A673 (cell line): ENCODE results near the gene EML1. TPM values are rescaled to one million over a fixed set of nuclear protein-coding genes. Genes with fewer than 3 reads are reported as not detected.

Source experiments
- BruUV-seq: library from RNA; stranded (reverse); fragments of 400-500 nt; replicated peaks from 2 replicates; lab custom pipeline; 2021; lab: Mats Ljungman, UMichigan
- CTCF ChIA-PET: fragments of 300-600 bp; sonication (Branson Sonifier 250); formaldehyde crosslinking; loops from one replicate; lab custom pipeline; 2022; ENCODE audit warnings: antibody characterized with exemption; lab: Charles Lee
- POLR2A ChIA-PET: fragments of 300-600 bp; sonication (Branson Sonifier 250); formaldehyde crosslinking; loops from one replicate; lab custom pipeline; 2022; ENCODE audit warnings: antibody characterized with exemption; ENCODE audit not compliant: low non-redundant PET; lab: Charles Lee
- DNase-seq: peaks from one replicate; pipeline ENCODE4 v3.0.0-alpha.2; 2015; ENCODE audit warnings: low spot score
- H3K27ac ChIP-seq: fragments of 200-600 bp; sonication (generic); 2 replicates; pipeline ENCODE4 v1.5.1; 2016; ENCODE audit warnings: mixed run types, low read depth, mild to moderate bottlenecking, mixed read lengths, antibody characterized with exemption, low read length; ENCODE audit not compliant: poor library complexity, severe bottlenecking
- H3K27me3 ChIP-seq: fragments of 200-600 bp; sonication (generic); replicated peaks from 2 replicates; pipeline ENCODE4 v1.6.1; 2017; ENCODE audit warnings: mixed run types, low read depth, mild to moderate bottlenecking, mixed read lengths, antibody characterized with exemption, low read length; ENCODE audit not compliant: insufficient read depth, poor library complexity
- H3K36me3 ChIP-seq: fragments of 200-600 bp; sonication (generic); 2 replicates; pipeline ENCODE4 v1.6.1; 2016; ENCODE audit warnings: mixed run types, mild to moderate bottlenecking, mixed read lengths, antibody characterized with exemption, low read length; ENCODE audit not compliant: insufficient read depth, poor library complexity, severe bottlenecking
- H3K4me1 ChIP-seq: fragments of 200-600 bp; sonication (generic); 2 replicates; pipeline ENCODE4 v1.6.1; 2017; ENCODE audit warnings: mixed run types, mild to moderate bottlenecking, mixed read lengths, antibody characterized with exemption, low read length; ENCODE audit not compliant: insufficient read depth, poor library complexity, severe bottlenecking
- H3K4me3 ChIP-seq: fragments of 200-600 bp; sonication (generic); 2 replicates; pipeline ENCODE4 v1.5.1; 2016; ENCODE audit warnings: low read depth, mixed run types, mild to moderate bottlenecking, mixed read lengths, low read length; ENCODE audit not compliant: poor library complexity, severe bottlenecking
- H3K9me3 ChIP-seq: fragments of 200-600 bp; sonication (generic); 2 replicates; pipeline ENCODE4 v1.6.1; 2016; ENCODE audit warnings: mixed run types, low read depth, mild to moderate bottlenecking, mixed read lengths, antibody characterized with exemption, low read length; ENCODE audit not compliant: poor library complexity, severe bottlenecking
- CTCF ChIP-seq: fragments of 300-800, 200-600 bp; sonication (generic); conservative IDR thresholded peaks from 2 replicates; pipeline ENCODE4 v1.5.1; 2017; ENCODE audit warnings: low read depth, mild to moderate bottlenecking, antibody characterized with exemption, low read length, moderate library complexity, mixed read lengths
- EZH2 ChIP-seq: fragments of 200-600 bp; sonication (generic); IDR thresholded peaks from 2 replicates; pipeline ENCODE4 v1.6.1; 2017; ENCODE audit warnings: borderline replicate concordance, low read depth, mild to moderate bottlenecking, mixed read lengths, antibody characterized with exemption, low read length; ENCODE audit not compliant: poor library complexity, severe bottlenecking
- intact Hi-C: fragments of 100-400 bp; cut with micrococcal nuclease; formaldehyde crosslinking; loops from one replicate; pipeline ENCODE4 v1.10.0; 2022; ENCODE audit not compliant: unreplicated experiment
- total RNA-seq: library from RNA; stranded (reverse); gene quantifications from 2 replicates; pipeline ENCODE4 v1.2.3, GENCODE V29; 2021

The EML1 gene
- total RNA-seq, 1 experiment from 2014 or later, result 34.1 TPM

DNA sequence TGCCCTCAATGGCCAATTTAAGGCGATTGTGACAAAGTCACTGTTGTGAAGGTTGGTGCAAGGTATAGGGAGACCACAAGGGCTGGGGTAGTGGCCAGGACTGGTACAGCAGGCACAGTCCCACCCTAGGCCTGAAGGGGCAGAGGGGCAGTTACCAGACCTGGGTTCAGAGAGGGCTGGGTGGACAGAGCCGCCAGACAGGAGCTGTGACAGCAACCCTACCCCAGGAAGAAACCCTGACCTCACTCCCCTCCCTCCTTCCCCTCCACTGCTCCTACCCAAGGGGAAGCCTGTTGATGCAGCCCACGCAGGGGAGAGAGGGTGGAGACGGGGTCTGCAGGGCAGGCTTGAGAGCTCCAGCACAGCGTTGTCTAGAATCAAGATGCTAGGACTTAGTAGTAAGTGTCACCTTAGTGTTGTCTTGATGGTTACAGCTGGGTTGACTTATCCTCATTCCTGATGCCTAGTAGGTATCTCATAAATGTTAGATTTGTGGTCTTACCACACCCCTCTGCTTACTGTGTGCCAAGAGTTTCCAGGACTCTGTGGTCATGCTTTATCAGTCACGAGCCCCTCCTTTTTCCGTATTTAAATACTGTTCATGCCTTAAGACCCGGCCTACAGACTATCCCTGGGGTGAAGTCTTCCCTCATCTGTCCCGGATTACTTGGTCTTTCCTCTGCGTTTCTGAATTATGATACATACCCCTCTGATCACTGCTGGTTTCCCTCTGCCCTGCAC is 14.4 kb downstream of the EML1 start:
- Histone ChIP-seq H3K27me3 (no peaks in the 10 kb centered on the region), H3K27ac (no peak overlapping the region), H3K4me1 (peaks cover 22% of the 10 kb centered on the region), H3K9me3 (no peaks in the 10 kb centered on the region), H3K36me3 (no peaks in the 10 kb centered on the region), H3K4me3 (no peak overlapping the region)
- ChIA-PET POLR2A (no interaction called here), CTCF (no interaction called here)
- no peak for DNase-seq
- BruUV-seq, result no TSS peak
- intact Hi-C loops, result no loop called here
- TF ChIP-seq CTCF, result no peak
- TF ChIP-seq EZH2, result no peak

DNA sequence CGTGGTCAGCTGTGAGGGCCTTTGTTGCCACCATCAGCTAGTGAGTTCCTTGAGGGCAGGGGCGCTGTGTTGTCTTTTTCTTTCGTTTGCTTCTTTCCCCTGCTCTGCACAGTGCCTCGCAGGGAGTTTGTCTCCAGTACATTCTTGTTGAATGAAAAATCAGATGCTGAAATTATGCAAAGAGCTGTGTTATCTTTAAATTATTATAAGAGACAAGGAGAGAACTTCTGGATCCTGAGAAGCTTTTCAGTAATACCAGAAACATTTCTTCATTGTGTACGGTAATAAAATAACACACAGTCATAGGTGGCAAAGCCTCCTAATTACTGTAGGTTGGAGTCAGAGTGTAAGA is 14.9 kb downstream of the EML1 start:
- DNase-seq, result no peak
- no TSS peak for BruUV-seq
- TF ChIP-seq CTCF (no peak), EZH2 (no peak)
- H3K4me1 ChIP-seq, result peaks cover 16% of the 10 kb centered on the region
- no peaks in the 10 kb centered on the region for H3K36me3 ChIP-seq
- intact Hi-C loops, result no loop called here
- no peak overlapping the region for H3K4me3 ChIP-seq
- H3K27ac ChIP-seq, result no peak overlapping the region
- no peaks in the 10 kb centered on the region for H3K27me3 ChIP-seq
- ChIA-PET POLR2A (no interaction called here), CTCF (no interaction called here)
- H3K9me3 ChIP-seq, result no peaks in the 10 kb centered on the region

DNA sequence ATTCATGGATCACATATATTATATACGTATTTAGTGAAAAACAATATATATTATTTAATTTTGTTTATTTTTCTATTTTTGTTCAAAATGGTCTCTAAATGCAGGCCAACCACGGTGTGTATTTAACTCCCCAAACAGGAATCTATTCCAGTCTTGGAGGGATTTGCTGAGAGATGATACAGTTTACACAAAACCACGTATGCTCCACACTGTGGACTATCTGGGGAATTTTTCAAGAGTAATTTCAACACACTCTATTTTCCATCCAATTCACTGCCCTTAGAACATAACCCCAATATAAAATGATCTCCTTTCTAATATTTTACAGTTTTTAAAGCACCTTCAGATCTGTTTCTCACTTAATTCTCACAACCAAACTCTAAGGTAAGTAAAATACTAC is 15.3 kb downstream of the EML1 start:
- no peak overlapping the region for H3K27ac ChIP-seq
- H3K4me3 ChIP-seq, result no peak overlapping the region
- ChIA-PET POLR2A (no interaction called here), CTCF (no interaction called here)
- BruUV-seq, result no TSS peak
- intact Hi-C loops, result no loop called here
- no peaks in the 10 kb centered on the region for H3K9me3 ChIP-seq
- peaks cover 12% of the 10 kb centered on the region for H3K4me1 ChIP-seq
- TF ChIP-seq CTCF, result no peak
- no peak for TF ChIP-seq EZH2
- no peak for DNase-seq
- H3K36me3 ChIP-seq, result no peaks in the 10 kb centered on the region
- no peaks in the 10 kb centered on the region for H3K27me3 ChIP-seq
